ENCODE results near the gene GPR142. TPM values are rescaled to one million over a fixed set of nuclear protein-coding genes. Genes with fewer than 3 reads are reported as not detected.

GPR142 gene
- total and polyA plus RNA-seq, 2 donors from 2014 or later = not detected

DNA sequence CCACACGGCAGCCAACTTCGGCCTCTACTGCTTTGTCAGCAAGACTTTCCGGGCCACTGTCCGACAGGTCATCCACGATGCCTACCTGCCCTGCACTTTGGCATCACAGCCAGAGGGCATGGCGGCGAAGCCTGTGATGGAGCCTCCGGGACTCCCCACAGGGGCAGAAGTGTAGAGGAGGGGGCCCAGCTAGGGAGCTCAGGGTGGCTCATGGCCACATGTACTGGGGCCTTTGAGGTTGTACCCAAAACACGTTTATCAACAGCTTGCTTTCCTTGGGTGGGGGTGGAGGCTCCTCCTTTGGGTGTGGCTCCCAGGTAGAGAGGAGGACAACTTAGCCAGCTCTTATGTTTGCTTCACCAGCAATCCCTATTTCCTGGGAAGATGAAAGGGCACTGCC is 5.1 kb downstream of the GPR142 start:
- Histone ChIP-seq H3K27ac (ENCODE audit: low read depth in 2 of 2, low read length in 2 of 2) (no peak overlapping the region), H3K4me3 (ENCODE audit: low read length in 3 of 3) (no peak overlapping the region), H3K9ac (ENCODE audit: low read length in 3 of 3) (no peak overlapping the region), H3K36me3 (ENCODE audit: control insufficient read depth in 2 of 3, insufficient read depth in 3 of 3, low read length in 3 of 3) (no peaks in the 10 kb centered on the region), H3K27me3 (ENCODE audit: control insufficient read depth, insufficient read depth, low read length) (no peaks in the 10 kb centered on the region), H3K9me3 (ENCODE audit: control insufficient read depth in 2 of 3, insufficient read depth in 1 of 3, low read length in 3 of 3) (no peaks in the 10 kb centered on the region), H3K4me1 (ENCODE audit: control insufficient read depth in 2 of 3, insufficient read depth in 2 of 3, low read depth in 1 of 3, low read length in 3 of 3) (no peaks in the 10 kb centered on the region)
- DNase-seq (no peak), FAIRE-seq (no peak)
- intact Hi-C loops (cut with DNase I) = no loop called here
- TF ChIP-seq CTCF (IDR thresholded peaks at IDR 0.05; ENCODE audit: borderline replicate concordance, extremely low read depth, insufficient read depth) = no peak

- Histone ChIP-seq H3K4me1 (ENCODE audit: control insufficient read depth in 2 of 3, insufficient read depth in 2 of 3, low read depth in 1 of 3, low read length in 3 of 3) (no peaks in the 10 kb centered on the region), H3K4me3 (ENCODE audit: low read length in 3 of 3) (no peak overlapping the region), H3K36me3 (ENCODE audit: control insufficient read depth in 2 of 3, insufficient read depth in 3 of 3, low read length in 3 of 3) (no peaks in the 10 kb centered on the region), H3K27me3 (ENCODE audit: control insufficient read depth, insufficient read depth, low read length) (no peaks in the 10 kb centered on the region), H3K27ac (ENCODE audit: low read depth in 2 of 2, low read length in 2 of 2) (no peak overlapping the region), H3K9me3 (ENCODE audit: control insufficient read depth in 2 of 3, insufficient read depth in 1 of 3, low read length in 3 of 3) (no peaks in the 10 kb centered on the region), H3K9ac (ENCODE audit: low read length in 3 of 3) (no peak overlapping the region)
- TF ChIP-seq CTCF (IDR thresholded peaks at IDR 0.05; ENCODE audit: borderline replicate concordance, extremely low read depth, insufficient read depth) = no peak
- DNase-seq = peak in 4 of 5 donors; percentile 48 to 89 (median 60)
- intact Hi-C loops (cut with DNase I) = no loop called here
- no peak for FAIRE-seq
These were observed 6.7 kb downstream of the GPR142 start for GRCh38 chr17:74373838-74374606.

DNA sequence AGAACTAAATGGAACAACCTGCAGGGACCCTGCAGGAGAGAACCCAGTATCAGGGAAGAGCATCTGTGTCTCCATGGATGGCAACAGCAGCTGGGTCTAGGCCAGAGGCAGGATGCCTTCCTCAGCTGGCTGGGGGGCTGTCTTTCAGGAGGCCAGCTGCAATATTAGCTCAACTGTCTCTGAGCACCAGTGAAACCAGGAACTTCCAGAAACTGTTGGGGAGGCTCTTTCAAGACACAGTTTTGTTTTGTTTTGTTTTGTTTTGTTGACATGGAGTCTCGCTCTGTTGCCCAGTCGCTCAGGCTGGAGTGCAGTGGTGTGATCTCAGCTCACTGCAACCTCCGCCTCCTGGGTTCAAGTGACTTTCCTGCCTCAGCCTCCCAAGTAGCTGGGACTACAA is 7.6 kb downstream of the GPR142 start:
- H3K4me1 ChIP-seq (ENCODE audit: control insufficient read depth in 2 of 3, insufficient read depth in 2 of 3, low read depth in 1 of 3, low read length in 3 of 3) = peaks cover 0 to 6% (median 0%) of the 10 kb centered on the region in 3 donors
- no peak overlapping the region for H3K9ac ChIP-seq (ENCODE audit: low read length in 3 of 3)
- H3K27me3 ChIP-seq (ENCODE audit: control insufficient read depth, insufficient read depth, low read length) = no peaks in the 10 kb centered on the region
- H3K36me3 ChIP-seq (ENCODE audit: control insufficient read depth in 2 of 3, insufficient read depth in 3 of 3, low read length in 3 of 3) = no peaks in the 10 kb centered on the region
- intact Hi-C loops (cut with DNase I) = loop anchor here (5.0 kb wide), 1 partner anchor 82 kb away; no protein-coding TSS in a partner anchor
- H3K9me3 ChIP-seq (ENCODE audit: control insufficient read depth in 2 of 3, insufficient read depth in 1 of 3, low read length in 3 of 3) = no peaks in the 10 kb centered on the region
- no peak for FAIRE-seq
- no peak overlapping the region for H3K27ac ChIP-seq (ENCODE audit: low read depth in 2 of 2, low read length in 2 of 2)
- H3K4me3 ChIP-seq (ENCODE audit: low read length in 3 of 3) = no peak overlapping the region
- no peak for TF ChIP-seq CTCF (IDR thresholded peaks at IDR 0.05; ENCODE audit: borderline replicate concordance, extremely low read depth, insufficient read depth)
- no peak for DNase-seq

Data from kidney (tissue), 14 donors.